Lower leg skin (tissue), 3 donors: ENCODE results near the gene RAPGEF3.

Source experiments
- POLR2A ChIP-seq, 2 donors: fragments of 450-650 bp; IDR thresholded peaks; one replicate each; pipeline ENCODE4 v1.6.1; 2016 to 2017; ENCODE audit warnings: antibody characterized with exemption in 2 of 2, mild to moderate bottlenecking in 1 of 2, moderate library complexity in 1 of 2
- TF ChIP-seq, protein P1 (sequence below), 3 donors: fragments of 450-650 bp; IDR thresholded peaks; one replicate each; pipeline ENCODE4 v1.5.1; 2016; ENCODE audit warnings: antibody characterized with exemption in 3 of 3, mild to moderate bottlenecking in 3 of 3, moderate library complexity in 2 of 3

DNA sequence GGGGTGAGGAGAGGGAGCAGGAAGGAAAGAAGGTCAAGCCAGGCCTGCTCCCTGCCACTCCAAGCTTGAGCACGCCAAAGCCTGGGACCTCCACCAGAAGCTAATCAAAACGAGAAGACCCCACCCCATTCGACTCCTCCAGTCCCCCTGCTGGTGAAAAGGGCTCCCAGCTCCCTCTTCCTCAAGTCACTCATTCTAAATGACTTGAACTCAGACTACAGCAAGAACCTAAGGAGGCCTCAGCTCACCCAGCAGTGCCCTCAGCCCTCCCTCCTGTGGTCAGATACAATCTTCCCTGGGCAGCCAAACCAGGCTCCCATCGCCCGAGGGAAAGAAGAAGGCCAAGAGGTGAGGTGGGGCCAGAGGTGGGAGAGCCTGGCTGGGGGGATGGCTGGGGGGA is 43.6 kb upstream of the RAPGEF3 start:
- no peak for TF ChIP-seq POLR2A (IDR thresholded peaks at IDR 0.05)
- TF ChIP-seq, protein P1, sequence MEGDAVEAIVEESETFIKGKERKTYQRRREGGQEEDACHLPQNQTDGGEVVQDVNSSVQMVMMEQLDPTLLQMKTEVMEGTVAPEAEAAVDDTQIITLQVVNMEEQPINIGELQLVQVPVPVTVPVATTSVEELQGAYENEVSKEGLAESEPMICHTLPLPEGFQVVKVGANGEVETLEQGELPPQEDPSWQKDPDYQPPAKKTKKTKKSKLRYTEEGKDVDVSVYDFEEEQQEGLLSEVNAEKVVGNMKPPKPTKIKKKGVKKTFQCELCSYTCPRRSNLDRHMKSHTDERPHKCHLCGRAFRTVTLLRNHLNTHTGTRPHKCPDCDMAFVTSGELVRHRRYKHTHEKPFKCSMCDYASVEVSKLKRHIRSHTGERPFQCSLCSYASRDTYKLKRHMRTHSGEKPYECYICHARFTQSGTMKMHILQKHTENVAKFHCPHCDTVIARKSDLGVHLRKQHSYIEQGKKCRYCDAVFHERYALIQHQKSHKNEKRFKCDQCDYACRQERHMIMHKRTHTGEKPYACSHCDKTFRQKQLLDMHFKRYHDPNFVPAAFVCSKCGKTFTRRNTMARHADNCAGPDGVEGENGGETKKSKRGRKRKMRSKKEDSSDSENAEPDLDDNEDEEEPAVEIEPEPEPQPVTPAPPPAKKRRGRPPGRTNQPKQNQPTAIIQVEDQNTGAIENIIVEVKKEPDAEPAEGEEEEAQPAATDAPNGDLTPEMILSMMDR (IDR thresholded peaks at IDR 0.05) = no peak
